Fibroblast of peridontal ligament (primary cell): ENCODE data around the gene NABP1.
"Not testable (repeated sequence)": the region's sequence is repeated elsewhere in the genome, so short reads cannot be mapped to it uniquely, and the experiment has no call there.

ENCODE experiments used
- DNase-seq: peaks from one replicate; pipeline ENCODE4 v3.0.0-alpha.2; 2010; ENCODE audit errors: extremely low read depth

Gene NABP1, protein sequence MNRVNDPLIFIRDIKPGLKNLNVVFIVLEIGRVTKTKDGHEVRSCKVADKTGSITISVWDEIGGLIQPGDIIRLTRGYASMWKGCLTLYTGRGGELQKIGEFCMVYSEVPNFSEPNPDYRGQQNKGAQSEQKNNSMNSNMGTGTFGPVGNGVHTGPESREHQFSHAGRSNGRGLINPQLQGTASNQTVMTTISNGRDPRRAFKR

DNA sequence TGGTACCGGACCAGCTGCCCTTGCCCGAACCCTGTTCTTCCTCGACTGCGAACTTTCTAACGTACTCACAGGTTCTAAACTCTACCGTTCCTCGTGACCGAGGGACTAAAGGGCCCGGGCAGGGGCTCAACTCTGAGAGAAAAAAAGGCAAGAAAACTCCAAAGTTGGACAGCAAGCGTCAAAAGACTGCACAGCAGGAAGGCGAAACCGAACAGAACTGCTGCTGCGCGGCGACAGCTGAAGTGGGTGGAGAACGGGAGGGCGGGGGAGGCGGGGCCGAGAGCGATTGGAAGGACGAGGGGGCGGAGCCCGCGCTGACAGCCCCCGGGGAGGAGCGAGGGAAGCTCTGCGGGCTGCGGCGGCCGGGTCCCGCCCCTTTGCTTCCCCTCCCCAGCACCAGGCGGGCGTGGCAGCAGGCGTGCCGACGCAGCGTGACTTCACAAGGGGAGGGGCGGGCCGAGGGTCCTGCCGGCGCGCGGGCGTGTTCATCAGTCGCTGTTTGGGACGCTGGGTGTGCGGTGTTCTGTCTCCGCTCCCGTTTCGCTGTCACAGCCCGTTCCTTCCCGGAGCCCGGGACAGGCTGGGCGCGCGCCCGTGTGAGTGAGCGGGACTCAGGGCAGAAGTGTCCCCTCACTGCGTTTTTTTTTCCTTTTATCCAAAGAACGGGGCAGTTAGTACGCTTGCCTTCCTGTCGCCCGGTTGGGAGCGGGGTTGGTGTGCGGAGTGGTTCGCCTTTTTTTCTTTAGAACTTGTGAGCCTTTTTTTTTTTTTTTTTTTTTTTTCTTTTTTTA is at the start of gene NABP1:
Gene NABP1, plus strand, starts transcription at position 491 of the 791 bp plus-strand sequence. CDS start 479 bp downstream, outside the sequence.
- peak; percentile 94 for DNase-seq

DNA sequence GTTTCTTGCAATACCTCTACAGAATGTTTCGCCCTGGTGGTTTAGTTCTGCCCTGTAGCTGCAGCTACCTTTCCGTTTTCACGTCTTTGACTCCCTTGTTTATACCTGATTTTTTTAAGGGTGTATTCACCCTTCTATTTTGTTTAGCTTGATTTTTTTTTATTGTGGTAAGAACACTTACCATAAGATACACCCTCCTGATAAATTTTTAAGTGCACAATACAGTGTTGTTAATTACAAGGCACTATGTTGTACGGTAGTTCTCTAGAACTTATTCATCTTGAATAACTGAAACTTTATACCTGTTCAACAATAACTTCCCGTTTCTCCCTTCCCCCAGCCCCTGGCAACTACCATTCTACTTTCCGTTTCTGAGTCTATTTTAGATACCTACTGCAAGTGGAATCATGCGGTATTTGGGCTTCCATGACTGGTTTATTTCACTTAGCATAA is 48.9 kb upstream of the NABP1 start:
- DNase-seq = no peak

DNA sequence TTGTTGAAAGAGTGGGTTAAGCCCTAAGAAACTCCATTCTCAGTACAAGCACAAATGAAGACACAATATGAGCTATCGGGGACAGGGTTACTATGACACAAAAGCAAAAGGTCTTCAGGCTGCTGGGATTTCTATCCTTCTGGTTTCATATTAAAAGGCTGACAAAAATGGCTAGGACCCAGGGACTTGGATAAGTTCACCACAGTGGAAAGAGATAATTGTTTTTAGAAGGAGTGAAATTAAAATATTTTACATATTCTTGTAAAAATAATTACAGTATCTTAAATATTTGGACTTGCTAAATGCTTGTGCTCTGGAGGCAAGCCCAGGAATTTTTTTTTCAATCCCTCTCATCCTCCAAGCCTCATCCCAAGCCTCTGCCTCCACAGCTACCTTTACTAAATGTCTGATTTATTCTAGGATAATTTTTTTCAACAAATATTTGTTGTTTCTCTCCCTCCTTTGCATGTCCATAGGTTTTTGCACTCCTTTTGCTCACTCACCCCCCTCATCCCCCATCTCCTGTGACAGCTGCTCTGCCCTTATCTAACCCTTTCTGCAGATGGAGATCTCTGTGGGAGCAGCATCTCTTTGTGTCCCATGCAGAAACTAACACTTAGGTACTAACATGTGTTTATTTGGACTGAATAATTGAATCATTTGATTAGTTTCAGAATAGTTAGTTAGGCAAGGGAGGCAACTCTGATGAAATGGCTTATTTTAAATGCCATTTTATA is 47.8 kb upstream of the NABP1 start:
- peak; percentile 23 for DNase-seq

DNA sequence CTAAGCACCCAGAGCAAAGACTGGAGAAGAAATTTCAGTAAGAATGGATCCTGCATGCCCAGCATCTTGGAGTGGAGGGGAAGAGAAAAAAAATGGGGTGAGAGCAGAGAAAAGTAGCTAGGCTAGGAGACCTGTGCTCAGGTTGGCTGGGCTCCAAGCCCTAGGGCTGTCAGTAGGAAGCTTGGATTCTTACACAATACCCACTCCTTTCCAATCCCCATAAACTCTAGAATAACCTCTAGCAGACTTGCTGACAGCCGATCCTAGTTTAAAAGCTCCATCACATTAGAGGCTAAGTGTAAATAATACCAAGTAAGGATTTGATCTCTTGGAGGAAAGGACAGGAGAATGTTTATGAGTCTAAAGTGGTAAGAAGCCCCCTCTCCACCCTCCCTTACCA is 46.2 kb upstream of the NABP1 start:
- DNase-seq = peak; percentile 57

DNA sequence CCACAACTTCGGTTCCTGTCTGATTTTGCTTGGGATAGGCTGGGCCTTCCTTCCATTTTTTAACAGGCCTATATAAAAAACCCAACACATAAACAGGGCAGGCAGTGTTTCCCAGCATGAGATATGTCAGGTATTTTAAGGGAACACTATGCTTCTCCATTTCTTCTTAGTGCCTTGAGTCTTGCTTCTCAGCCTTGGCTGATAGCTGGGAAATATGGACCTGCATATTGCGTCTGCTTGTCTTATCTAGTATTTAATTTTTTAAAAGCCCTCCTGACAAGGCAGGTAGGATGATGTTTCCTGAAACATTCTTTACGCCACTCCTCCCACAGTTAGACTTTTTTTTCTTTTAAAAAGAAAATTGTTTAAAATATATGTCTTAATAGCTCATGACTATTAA is 45.5 kb upstream of the NABP1 start:
- DNase-seq = no peak

DNA sequence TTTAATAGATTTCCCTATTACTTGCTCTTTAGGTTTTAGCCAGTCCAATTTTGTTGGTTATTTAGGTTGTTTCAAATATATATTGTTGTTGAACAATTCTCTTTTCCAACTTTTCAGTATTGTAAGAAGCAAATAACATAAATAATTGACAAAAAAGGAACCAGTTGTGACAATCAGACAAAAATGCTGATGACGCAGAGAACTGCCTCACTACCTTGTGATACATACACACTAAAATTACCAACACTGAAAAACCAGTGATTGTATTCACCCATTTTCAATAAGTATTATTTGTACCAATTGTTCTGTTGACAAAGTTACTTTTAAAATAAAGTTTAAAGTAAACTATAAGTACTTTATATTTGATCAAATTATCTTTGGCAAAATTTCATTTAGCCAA is 43.1 kb upstream of the NABP1 start:
- no peak for DNase-seq

DNA sequence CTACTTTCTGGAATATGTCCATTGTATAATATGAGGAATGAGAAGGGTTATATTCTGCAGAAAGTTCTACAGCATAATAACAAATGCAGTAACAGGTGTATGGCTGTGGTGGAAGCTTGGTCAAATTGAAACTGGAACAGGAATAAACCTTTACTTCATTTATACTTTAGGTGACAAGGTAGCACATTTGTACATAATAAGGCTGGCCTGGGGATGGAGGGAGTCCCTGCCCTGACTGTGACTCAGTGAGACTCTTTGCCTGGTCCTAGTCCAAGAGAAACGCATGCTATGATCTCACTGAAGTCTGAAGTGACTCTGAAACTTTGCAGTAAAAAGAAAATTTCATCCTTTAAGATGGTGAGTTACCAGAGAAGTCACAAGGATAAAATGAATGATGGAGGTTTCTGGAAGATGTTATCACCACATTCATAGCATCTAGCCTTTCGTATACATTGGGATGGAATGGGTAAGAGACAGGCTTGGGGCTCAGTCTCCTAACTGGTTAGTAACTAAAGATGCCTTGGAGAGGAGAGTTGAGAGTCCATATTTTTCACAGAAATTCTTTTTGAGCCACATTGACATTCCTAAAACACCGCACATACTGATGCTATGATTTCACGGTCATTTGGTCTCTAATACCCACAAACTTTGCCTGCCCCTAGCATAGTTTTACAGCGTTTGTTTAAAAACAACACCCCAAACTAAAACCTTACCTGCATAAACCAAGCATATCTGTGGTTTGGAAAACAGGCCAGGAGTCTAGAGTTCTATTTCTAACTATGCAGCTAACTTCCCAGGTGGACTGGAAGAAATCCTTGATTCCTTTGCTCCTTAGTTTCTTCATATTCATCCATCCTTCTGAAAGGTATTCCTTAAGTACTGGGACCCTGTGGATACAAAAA is 42.4 kb upstream of the NABP1 start:
- DNase-seq = peak; percentile 87

DNA sequence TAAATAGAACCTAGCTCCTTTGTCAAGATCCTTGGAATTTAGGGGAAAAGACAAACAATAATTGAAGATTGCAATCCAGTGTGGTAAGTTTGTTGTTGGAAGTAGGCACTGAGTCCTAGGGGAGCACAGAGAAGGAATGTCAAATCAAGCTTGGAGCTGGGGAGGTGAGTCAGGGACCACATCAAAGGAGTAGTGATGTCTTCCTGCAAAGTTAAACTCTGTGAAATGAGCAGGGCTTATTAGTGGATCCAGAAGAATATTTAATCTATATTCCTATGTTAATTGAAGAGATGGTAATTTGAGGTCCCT is 41.7 kb upstream of the NABP1 start:
- DNase-seq = peak; percentile 87

DNA sequence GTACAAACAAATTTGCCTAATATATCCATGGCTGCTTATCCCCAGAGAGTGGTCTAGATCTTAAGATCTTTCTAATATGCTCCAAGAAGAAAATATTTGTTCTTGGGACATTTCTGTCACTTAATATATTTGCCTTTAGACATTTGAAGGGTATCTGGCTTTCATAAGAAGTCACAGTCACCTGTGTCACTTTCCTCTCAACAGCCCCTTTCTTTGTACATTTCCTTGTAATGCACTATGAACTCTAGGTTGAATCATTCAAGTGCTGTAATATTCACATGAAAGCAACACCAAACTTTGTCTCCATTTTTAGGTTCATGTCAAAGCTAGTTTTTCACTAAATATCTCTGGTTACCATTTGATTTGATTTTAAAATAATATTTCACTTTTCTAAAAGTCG is 41.4 kb upstream of the NABP1 start:
- no peak for DNase-seq

DNA sequence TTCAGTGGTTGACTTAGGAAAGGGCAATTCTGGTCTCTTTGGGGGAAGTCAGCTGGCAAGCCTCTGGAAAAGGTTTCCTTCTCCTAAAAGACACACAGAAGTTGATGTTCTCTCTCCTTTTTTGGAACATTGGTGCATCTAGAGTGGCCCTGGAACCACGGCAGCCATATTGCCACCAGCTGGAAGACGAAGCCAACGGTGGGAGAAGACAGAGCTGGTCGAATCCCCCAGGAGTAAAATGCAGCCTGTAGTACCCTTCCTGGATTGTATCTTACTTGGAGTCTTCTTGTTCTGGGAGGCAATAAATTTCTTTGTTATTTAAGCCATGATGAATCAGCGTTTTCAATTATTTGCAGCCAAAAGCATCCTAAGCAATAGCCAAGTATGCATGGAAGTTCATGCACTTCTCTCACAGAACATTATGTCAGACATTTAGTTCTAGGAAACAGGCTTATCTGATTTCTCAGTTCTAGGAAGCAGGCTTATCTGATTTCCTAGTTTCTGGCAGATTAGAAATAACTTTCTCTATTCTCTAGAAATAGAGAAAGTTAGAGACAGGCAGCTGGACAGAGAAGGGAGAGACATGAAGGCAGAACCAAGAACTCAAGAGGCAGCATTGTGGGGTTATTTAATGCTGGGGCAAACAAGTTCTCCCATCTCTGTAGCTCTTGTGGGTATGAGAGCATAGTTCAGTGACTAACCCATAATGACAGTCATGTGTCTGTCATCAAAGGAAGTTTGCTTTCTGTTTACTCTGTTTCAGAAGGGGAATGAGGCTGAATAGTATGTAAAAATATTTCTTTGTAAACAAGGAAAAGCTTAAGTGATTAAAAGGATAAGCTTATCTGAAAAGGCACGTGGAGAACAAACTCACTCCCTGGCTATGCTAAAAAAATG is 40.5 kb upstream of the NABP1 start:
- peak; percentile 83 for DNase-seq

DNA sequence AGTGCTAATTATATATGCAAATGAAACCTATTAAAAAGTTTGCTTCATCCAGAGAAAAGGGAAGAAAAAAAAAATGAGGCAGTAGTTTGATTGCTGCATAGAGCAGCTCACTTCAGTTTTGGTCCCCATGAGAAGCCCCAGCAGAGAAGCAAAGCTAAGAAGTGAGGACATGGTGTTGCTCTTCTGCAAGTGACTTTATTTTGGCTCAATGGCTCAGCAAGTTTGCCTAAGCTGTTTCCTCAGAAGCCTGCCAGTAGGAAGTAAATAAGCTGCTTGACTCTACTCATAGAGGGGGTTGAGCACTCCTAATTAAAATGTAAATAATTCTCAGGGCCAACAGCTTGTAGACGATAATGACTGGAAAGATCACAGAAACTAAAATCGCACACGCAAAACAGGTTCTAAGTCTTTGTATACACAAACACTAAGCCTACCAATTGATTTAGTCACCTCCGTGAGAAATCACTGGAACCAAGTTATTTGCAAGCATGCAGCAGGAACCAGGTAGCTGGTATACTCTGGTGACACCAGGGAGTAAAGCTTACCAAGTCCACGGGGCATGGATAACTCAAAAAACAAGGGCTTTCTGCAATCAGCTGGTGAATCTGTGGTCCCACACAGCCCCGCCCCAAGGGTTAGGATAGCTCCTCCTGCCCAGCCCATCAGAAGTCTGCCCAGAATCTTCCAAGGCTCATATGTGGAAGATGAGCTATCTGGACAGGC is 39.7 kb upstream of the NABP1 start:
- DNase-seq = peak; percentile 18

DNA sequence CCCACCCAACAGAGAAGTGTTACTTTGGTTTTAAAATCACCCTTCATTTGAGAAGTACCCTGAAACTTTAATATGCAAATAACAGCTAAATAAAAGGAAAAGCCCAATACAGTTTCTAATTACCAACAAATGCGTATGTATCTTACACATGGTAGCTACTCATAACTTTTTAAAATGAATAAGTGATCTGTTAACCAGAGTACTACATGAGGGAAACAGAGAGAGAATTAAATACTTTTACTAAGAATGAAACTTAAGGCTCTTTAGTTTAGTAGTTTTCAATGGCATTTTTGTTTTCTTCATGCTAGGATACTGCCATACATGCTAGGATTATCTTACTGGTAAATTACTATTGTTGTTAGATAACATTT is 39.1 kb upstream of the NABP1 start:
- DNase-seq = no peak

DNA sequence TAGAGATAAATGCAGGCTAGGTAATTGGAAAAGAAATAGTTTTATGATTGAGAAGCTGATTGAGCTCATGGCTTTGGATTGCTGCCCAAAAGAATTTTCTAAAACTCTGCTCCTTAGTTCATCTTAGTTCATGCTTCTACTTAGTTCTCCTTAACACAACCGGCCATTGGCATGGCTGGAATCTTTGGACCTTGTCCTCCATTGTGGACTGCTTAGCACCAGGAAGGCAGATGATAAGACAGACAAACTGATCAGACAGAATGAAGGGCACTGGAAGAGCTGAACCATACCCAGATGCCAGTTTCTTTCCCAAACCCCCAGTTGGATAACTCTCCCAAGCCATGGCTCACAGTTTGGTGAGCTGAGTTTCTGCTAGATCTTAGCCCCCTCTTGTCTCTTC is 36.3 kb upstream of the NABP1 start:
- DNase-seq = no peak

DNA sequence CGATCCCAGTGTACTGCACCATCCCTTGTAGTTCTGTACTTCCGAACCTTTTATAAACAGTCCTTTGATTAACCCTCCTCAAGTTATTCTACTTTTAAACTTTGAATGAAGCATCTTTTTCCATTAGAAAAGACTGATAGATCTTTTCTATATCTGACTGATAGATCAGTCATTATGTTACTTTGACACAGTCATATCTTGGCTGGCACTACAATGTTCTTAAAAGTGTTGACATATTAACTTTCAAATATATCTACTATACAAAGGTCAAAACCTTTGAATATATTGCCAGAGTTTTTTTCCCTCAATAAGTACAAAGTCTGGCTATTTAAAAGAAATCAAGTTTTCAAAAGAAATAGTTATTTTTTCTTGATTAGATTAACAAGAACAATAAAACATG is 35.4 kb upstream of the NABP1 start:
- DNase-seq = no peak

DNA sequence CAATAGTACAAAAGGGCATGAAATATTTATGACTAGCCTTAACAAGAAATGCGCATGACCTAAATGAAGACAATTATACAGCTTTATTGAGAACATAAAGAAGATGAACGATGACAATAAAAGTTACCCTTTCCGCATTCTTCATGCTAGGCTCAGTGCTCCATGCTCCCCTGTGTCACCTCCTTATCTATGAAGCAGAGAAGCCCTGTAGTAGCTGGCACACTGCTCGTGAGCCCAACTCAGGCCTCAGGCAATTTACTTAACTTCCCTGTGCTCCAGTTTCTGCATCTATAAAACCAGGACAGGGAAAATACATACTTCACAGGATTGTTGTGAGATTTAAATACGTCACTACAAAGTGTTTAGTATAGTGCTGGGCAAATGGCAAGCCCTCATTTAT is 34.5 kb upstream of the NABP1 start:
- DNase-seq = no peak

DNA sequence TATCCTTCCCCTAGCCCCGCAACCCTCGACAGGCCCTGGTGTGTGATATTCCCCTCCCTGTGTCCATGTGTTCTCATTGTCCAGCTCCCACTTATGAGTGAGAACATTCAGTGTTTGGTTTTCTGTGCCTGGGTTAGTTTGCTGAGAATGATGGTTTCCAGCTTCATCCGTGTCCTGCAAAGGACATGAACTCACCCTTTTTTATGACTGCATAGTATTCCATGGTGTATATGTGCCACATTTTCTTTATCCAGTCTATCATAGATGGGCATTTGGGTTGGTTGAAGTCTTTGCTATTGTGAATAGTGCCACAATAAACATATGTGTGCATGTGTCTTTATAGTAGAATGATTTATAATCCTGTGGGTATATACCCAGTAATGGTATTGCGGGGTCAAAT is 33.3 kb upstream of the NABP1 start:
- not testable (repeated sequence) for DNase-seq

DNA sequence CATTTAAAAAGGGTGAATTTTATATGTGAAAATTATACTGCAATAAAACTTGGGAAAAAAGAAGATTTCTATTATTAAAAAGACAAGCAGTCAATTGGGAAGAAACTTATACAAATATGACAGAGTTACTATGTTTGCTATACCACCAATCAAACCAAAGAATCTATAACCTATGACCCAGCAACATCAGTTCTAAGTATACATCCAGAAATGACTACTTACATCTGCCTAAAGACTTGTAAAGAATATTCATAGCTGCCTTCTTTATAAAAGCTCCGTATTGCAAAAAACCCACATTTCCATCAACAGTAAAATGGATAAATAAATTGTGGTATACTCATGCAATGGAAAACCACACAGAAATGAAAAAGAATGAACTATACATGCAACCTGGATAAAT is 32.9 kb upstream of the NABP1 start:
- DNase-seq = no peak

DNA sequence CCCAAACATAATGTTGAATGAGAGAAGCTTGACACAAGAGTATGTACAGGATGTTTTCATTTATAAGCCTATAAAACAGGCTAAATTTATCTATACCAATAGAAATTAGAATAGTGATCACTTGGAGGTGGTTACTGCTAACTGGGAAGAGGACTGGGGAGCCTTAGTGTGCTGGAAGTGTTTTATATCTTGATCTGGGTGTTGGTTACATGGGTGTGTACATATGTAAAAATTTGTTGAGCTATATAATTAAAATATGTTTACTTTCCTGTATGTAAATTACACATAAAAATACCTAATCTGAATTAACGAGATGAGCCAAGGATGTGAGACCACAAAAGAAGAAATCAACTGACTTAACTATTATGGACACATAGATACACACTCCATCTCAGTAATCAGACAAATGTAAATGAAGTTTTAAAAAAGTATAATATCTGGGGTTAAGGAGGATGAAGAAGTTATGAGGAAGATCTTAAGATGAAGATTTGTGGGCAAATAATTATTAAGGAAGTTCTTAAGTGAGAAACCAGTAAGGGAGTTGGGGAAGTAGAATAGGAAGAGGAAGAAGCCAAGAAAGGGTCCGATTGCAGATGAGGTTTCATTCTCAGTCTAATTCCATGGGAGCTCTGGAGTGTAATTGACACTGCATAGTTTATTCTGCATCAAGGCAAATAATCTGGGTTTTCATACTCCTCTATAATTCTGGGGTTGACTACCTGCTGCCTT is 32.3 kb upstream of the NABP1 start:
- no peak for DNase-seq

DNA sequence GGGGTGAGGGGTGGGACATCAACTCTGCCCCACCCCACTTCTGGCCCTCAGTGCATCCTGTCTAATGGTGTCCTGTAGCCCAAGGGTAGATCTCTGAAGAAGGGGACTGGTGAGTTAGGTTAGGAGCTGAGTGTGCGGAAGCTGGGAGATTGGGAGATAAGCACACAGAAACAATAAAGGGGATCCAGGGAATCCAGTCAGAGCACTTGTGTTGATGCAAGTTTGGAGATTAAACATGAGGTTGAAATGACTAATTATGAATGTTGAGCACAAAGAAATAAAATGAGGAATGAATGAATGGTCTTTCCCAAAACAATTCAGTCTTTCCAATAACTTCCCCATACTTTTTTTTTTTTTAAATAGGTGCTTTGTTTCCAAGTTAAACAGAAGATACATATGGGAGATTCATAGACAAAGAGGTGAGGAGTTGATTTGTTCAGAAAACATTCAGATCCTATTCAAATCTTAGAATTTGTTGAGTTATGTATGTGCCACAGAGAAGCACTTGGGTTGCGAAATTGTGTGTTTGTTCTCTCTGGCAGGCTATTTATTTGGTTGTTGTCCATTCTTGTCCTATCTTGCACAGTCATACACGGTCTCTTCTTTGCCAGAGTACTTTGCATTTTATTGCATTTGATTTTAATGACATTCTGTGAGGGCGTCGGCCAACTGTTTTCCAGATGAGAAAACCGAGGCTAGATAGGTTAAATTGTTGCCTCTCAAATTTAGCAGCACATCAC is 31.6 kb upstream of the NABP1 start:
- DNase-seq = no peak
